PFSK-1 (cell line): ENCODE measurements around the gene VCL.

Source experiments
- FOXP2 ChIP-seq: optimal IDR thresholded peaks from 2 replicates; pipeline ENCODE3; 2011; ENCODE audit warnings: borderline replicate concordance, control low read depth, inconsistent platforms; ENCODE audit not compliant: insufficient read depth; ENCODE audit errors: extremely low read length, extremely low read depth
- POLR2AphosphoS5 ChIP-seq: IDR thresholded peaks from 2 replicates; pipeline ENCODE4 v1.6.1; 2012; ENCODE audit warnings: low read depth, mild to moderate bottlenecking, control low read depth, low read length, moderate library complexity
- SIN3A ChIP-seq: IDR thresholded peaks from 2 replicates; pipeline ENCODE4 v1.6.1; 2012; ENCODE audit warnings: mild to moderate bottlenecking, low read length, moderate library complexity, borderline replicate concordance; ENCODE audit not compliant: insufficient read depth
- TAF1 ChIP-seq: IDR thresholded peaks from 2 replicates; pipeline ENCODE4 v1.6.1; 2012; ENCODE audit warnings: low read length, control low read depth, borderline replicate concordance; ENCODE audit not compliant: insufficient read depth

GRCh38 chr10:73979141-73979808 is 18.6 kb upstream of the VCL start:
- TF ChIP-seq SIN3A (no peak), POLR2AphosphoS5 (no peak), FOXP2 (no peak), TAF1 (no peak)
